ENCODE results near the gene TNFRSF12A.

Gene TNFRSF12A

GRCh38 chr16:2992383-2993081 is 27.6 kb upstream of the TNFRSF12A start:
- H3K36me3 ChIP-seq (ENCODE audit: control insufficient read depth in 4 of 4, insufficient read depth in 4 of 4, low read length in 3 of 4), result no peaks in the 10 kb centered on the region
- no peaks in the 10 kb centered on the region for H3K9me3 ChIP-seq (ENCODE audit: control extremely low read depth in 1 of 5, control insufficient read depth in 4 of 5, insufficient read depth in 2 of 5, low read depth in 1 of 5, low read length in 4 of 5)
- 98% methylated on average over 7 of the region's 14 CpGs for WGBS (ENCODE audit: insufficient coverage)
- POLR2A ChIA-PET, result no interaction called here
- H3K27me3 ChIP-seq (replicated peaks in 2 of 5; ENCODE audit: control insufficient read depth in 4 of 5, insufficient read depth in 5 of 5, low read length in 4 of 5), result no peaks in the 10 kb centered on the region
- no peak overlapping the region for H3K4me3 ChIP-seq (ENCODE audit: control insufficient read depth in 1 of 7, extremely low read depth in 1 of 7, insufficient read depth in 4 of 7, low read depth in 2 of 7, low read length in 6 of 7)
- no peaks in the 10 kb centered on the region for H3K4me1 ChIP-seq (ENCODE audit: control extremely low read depth in 1 of 4, control insufficient read depth in 4 of 4, insufficient read depth in 4 of 4, low read length in 3 of 4)
- DNase-seq, result no peak
- H3K27ac ChIP-seq (ENCODE audit: insufficient read depth in 1 of 2, low read depth in 1 of 2, low read length in 2 of 2, poor library complexity in 1 of 2, severe bottlenecking in 2 of 2), result no peak overlapping the region
- CTCF ChIA-PET, result interaction anchor here (0.6 to 1.1 kb wide), 2 partner anchors 9 to 21 kb away, joined by 3 read pairs; no protein-coding TSS in a partner anchor

- POLR2A ChIA-PET, result no interaction called here
- DNase-seq, result no peak
Observed at GRCh38 chr16:2996298-2996697, 23.9 kb upstream of the TNFRSF12A start.

GRCh38 chr16:2999929-3000328 is 20.2 kb upstream of the TNFRSF12A start:
- POLR2A ChIA-PET, result no interaction called here
- H3K27ac ChIP-seq (ENCODE audit: insufficient read depth in 1 of 2, low read depth in 1 of 2, low read length in 2 of 2, poor library complexity in 1 of 2, severe bottlenecking in 2 of 2), result no peak overlapping the region
- no peak for DNase-seq
- 100% methylated on average over 4 of the region's 6 CpGs for WGBS (ENCODE audit: insufficient coverage)
- H3K36me3 ChIP-seq (ENCODE audit: control insufficient read depth in 4 of 4, insufficient read depth in 4 of 4, low read length in 3 of 4), result peaks cover 0 to 4% (median 1%) of the 10 kb centered on the region in 4 experiments
- no peak overlapping the region for H3K4me3 ChIP-seq (ENCODE audit: control insufficient read depth in 1 of 7, extremely low read depth in 1 of 7, insufficient read depth in 4 of 7, low read depth in 2 of 7, low read length in 6 of 7)
- no peaks in the 10 kb centered on the region for H3K27me3 ChIP-seq (replicated peaks in 2 of 5; ENCODE audit: control insufficient read depth in 4 of 5, insufficient read depth in 5 of 5, low read length in 4 of 5)
- H3K4me1 ChIP-seq (ENCODE audit: control extremely low read depth in 1 of 4, control insufficient read depth in 4 of 4, insufficient read depth in 4 of 4, low read length in 3 of 4), result peaks cover 0 to 6% (median 2%) of the 10 kb centered on the region in 4 experiments
- H3K9me3 ChIP-seq (ENCODE audit: control extremely low read depth in 1 of 5, control insufficient read depth in 4 of 5, insufficient read depth in 2 of 5, low read depth in 1 of 5, low read length in 4 of 5), result no peaks in the 10 kb centered on the region
- CTCF ChIA-PET, result interaction anchor here (1.0 to 10.6 kb wide), 4 partner anchors 11 to 30 kb away, joined by 3 to 197 read pairs (median 55); partner anchors contain the start of genes CLDN6, HCFC1R1, THOC6 and TNFRSF12A

More at GRCh38 chr16:2996298-2996697, 23.9 kb upstream of the TNFRSF12A start:
- no peaks in the 10 kb centered on the region for H3K9me3 ChIP-seq (ENCODE audit: control extremely low read depth in 1 of 5, control insufficient read depth in 4 of 5, insufficient read depth in 2 of 5, low read depth in 1 of 5, low read length in 4 of 5)
- WGBS (ENCODE audit: insufficient coverage), result 100% methylated on average over 7 of the region's 13 CpGs
- no peak overlapping the region for H3K4me3 ChIP-seq (ENCODE audit: control insufficient read depth in 1 of 7, extremely low read depth in 1 of 7, insufficient read depth in 4 of 7, low read depth in 2 of 7, low read length in 6 of 7)
- CTCF ChIA-PET, result interaction anchor here (1.1 to 1.8 kb wide), 3 partner anchors 8 to 35 kb away, joined by 3 read pairs; a partner anchor contains a TSS
- H3K4me1 ChIP-seq (ENCODE audit: control extremely low read depth in 1 of 4, control insufficient read depth in 4 of 4, insufficient read depth in 4 of 4, low read length in 3 of 4), result no peaks in the 10 kb centered on the region
- H3K36me3 ChIP-seq (ENCODE audit: control insufficient read depth in 4 of 4, insufficient read depth in 4 of 4, low read length in 3 of 4), result no peaks in the 10 kb centered on the region
- H3K27me3 ChIP-seq (replicated peaks in 2 of 5; ENCODE audit: control insufficient read depth in 4 of 5, insufficient read depth in 5 of 5, low read length in 4 of 5), result no peaks in the 10 kb centered on the region
- H3K27ac ChIP-seq (ENCODE audit: insufficient read depth in 1 of 2, low read depth in 1 of 2, low read length in 2 of 2, poor library complexity in 1 of 2, severe bottlenecking in 2 of 2), result no peak overlapping the region

GRCh38 chr16:3000540-3000939 is 19.6 kb upstream of the TNFRSF12A start:
- peaks cover 0 to 10% (median 5%) of the 10 kb centered on the region in 4 experiments for H3K4me1 ChIP-seq (ENCODE audit: control extremely low read depth in 1 of 4, control insufficient read depth in 4 of 4, insufficient read depth in 4 of 4, low read length in 3 of 4)
- H3K27ac ChIP-seq (ENCODE audit: insufficient read depth in 1 of 2, low read depth in 1 of 2, low read length in 2 of 2, poor library complexity in 1 of 2, severe bottlenecking in 2 of 2), result no peak overlapping the region
- no peaks in the 10 kb centered on the region for H3K27me3 ChIP-seq (replicated peaks in 2 of 5; ENCODE audit: control insufficient read depth in 4 of 5, insufficient read depth in 5 of 5, low read length in 4 of 5)
- peaks cover 0 to 4% (median 1%) of the 10 kb centered on the region in 4 experiments for H3K36me3 ChIP-seq (ENCODE audit: control insufficient read depth in 4 of 4, insufficient read depth in 4 of 4, low read length in 3 of 4)
- no peak for DNase-seq
- WGBS (ENCODE audit: insufficient coverage), result 93% methylated on average over 3 of the region's 4 CpGs
- POLR2A ChIA-PET, result no interaction called here
- CTCF ChIA-PET, result interaction anchor here (1.0 to 10.6 kb wide), 5 partner anchors 12 to 30 kb away, joined by 3 to 197 read pairs (median 9); partner anchors contain the start of genes CLDN6, HCFC1R1, THOC6 and TNFRSF12A
- H3K4me3 ChIP-seq (ENCODE audit: control insufficient read depth in 1 of 7, extremely low read depth in 1 of 7, insufficient read depth in 4 of 7, low read depth in 2 of 7, low read length in 6 of 7), result no peak overlapping the region
- no peaks in the 10 kb centered on the region for H3K9me3 ChIP-seq (ENCODE audit: control extremely low read depth in 1 of 5, control insufficient read depth in 4 of 5, insufficient read depth in 2 of 5, low read depth in 1 of 5, low read length in 4 of 5)

- H3K9me3 ChIP-seq (ENCODE audit: control extremely low read depth in 1 of 5, control insufficient read depth in 4 of 5, insufficient read depth in 2 of 5, low read depth in 1 of 5, low read length in 4 of 5), result no peaks in the 10 kb centered on the region
- no peak for DNase-seq
- 87% methylated on average over 7 of the region's 12 CpGs for WGBS (ENCODE audit: insufficient coverage)
- ChIA-PET POLR2A (no interaction called here), CTCF (interaction anchor here (1.1 to 10.6 kb wide), 5 partner anchors 13 to 170 kb away, joined by 4 to 197 read pairs (median 9); partner anchors contain the start of genes CLDN6, HCFC1R1, THOC6 and TNFRSF12A)
- peaks cover 0 to 4% (median 1%) of the 10 kb centered on the region in 4 experiments for H3K36me3 ChIP-seq (ENCODE audit: control insufficient read depth in 4 of 4, insufficient read depth in 4 of 4, low read length in 3 of 4)
- no peaks in the 10 kb centered on the region for H3K27me3 ChIP-seq (replicated peaks in 2 of 5; ENCODE audit: control insufficient read depth in 4 of 5, insufficient read depth in 5 of 5, low read length in 4 of 5)
- no peak overlapping the region for H3K4me3 ChIP-seq (ENCODE audit: control insufficient read depth in 1 of 7, extremely low read depth in 1 of 7, insufficient read depth in 4 of 7, low read depth in 2 of 7, low read length in 6 of 7)
- H3K4me1 ChIP-seq (ENCODE audit: control extremely low read depth in 1 of 4, control insufficient read depth in 4 of 4, insufficient read depth in 4 of 4, low read length in 3 of 4), result peaks cover 0 to 18% (median 11%) of the 10 kb centered on the region in 4 experiments
- no peak overlapping the region for H3K27ac ChIP-seq (ENCODE audit: insufficient read depth in 1 of 2, low read depth in 1 of 2, low read length in 2 of 2, poor library complexity in 1 of 2, severe bottlenecking in 2 of 2)
Observed at GRCh38 chr16:3001316-3001715, 18.9 kb upstream of the TNFRSF12A start.

GRCh38 chr16:3003582-3004270 is 16.4 kb upstream of the TNFRSF12A start:
- 9% methylated on average over 47 of the region's 58 CpGs for WGBS (ENCODE audit: insufficient coverage)
- POLR2A ChIA-PET, result interaction anchor here (0.6 to 2.5 kb wide), 4 partner anchors 17 to 213 kb away, joined by 3 to 11 read pairs (median 5); partner anchors contain the start of gene TNFRSF12A
- Histone ChIP-seq H3K4me3 (ENCODE audit: control insufficient read depth in 1 of 7, extremely low read depth in 1 of 7, insufficient read depth in 4 of 7, low read depth in 2 of 7, low read length in 6 of 7) (peak overlapping the region; percentile 19 to 81 (median 48)), H3K4me1 (ENCODE audit: control extremely low read depth in 1 of 4, control insufficient read depth in 4 of 4, insufficient read depth in 4 of 4, low read length in 3 of 4) (peaks cover 11 to 42% (median 35%) of the 10 kb centered on the region in 4 experiments), H3K36me3 (ENCODE audit: control insufficient read depth in 4 of 4, insufficient read depth in 4 of 4, low read length in 3 of 4) (peaks cover 0 to 4% (median 1%) of the 10 kb centered on the region in 4 experiments), H3K27me3 (replicated peaks in 2 of 5; ENCODE audit: control insufficient read depth in 4 of 5, insufficient read depth in 5 of 5, low read length in 4 of 5) (no peaks in the 10 kb centered on the region), H3K9me3 (ENCODE audit: control extremely low read depth in 1 of 5, control insufficient read depth in 4 of 5, insufficient read depth in 2 of 5, low read depth in 1 of 5, low read length in 4 of 5) (no peaks in the 10 kb centered on the region), H3K27ac (ENCODE audit: insufficient read depth in 1 of 2, low read depth in 1 of 2, low read length in 2 of 2, poor library complexity in 1 of 2, severe bottlenecking in 2 of 2) (no peak overlapping the region)
- CTCF ChIA-PET, result interaction anchor here (0.7 to 10.6 kb wide), 9 partner anchors 15 to 408 kb away, joined by 3 to 197 read pairs (median 3); partner anchors contain the start of genes CLDN6, HCFC1R1, THOC6 and TNFRSF12A
- DNase-seq, result peak; percentile 99 to 100 (median 100)
